ENCODE results near the gene SLC16A9.
A peak's percentile ranks its signal among the peaks of the same experiment; 100 is the strongest.

SLC16A9 gene

DNA sequence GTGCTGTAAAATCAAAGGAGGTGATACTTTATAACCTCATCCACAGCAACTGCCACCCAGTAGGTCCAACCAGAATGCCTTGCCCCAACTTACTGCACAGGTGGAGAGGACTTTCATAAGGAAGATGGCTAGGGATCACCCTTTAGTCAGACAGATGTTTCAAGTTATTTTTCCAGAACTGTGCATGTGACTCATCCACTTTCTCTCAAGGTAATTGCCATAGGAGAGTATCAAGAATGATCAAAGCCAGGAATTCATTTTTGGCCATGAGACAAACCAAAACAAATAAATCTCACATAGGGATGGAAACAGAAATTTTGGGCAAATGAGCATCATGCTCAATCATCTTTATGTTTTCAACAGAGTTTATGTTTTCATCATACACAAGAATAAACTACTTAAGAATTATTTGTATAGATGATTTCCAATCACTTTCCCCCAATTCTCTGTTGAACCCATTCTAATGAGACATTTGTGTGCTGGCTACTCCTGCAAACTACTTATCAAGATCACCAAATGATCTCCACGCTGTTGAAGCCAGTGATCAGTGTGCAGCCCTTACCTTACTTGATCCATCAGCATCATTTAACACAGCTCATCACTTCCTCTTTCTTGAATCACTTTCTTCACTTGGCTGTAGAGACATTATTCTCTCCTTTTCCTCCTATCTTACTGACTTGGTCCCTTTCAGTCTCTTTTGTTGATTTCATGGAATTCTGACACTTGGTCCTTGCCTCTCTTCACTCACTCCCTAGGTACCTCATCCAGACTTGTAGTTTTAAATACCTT is 74.0 kb downstream of the SLC16A9 start:
- Mint-ChIP-seq H3K27ac (no peak overlapping the region), H3K9me3 (no peaks in the 10 kb centered on the region), H3K4me3 (no peak overlapping the region), H3K36me3 (ENCODE audit: low read depth) (no peaks in the 10 kb centered on the region), H3K4me1 (ENCODE audit: low read depth) (no peaks in the 10 kb centered on the region), H3K27me3 (peaks cover 7% of the 10 kb centered on the region)
- DNase-seq = no peak

DNA sequence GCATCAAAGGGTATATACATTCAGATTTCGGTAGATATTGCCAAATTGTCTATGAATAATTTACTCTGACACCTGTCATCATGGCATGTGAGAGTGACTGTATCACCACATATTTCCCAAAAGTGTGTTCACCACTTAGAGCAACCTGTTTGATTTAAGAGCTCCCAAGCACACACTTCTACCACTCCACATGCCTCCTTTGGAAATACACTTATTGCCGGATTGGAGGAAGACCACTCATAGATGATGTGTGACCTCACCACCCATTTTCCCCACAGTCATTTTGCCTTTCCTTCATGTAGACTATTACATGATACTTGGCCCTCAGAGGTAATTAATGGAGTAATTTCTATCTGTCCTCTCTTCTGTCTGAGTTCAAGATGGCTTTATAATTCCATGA is 75.5 kb downstream of the SLC16A9 start:
- no peak for DNase-seq
- Mint-ChIP-seq H3K27ac (no peak overlapping the region), H3K27me3 (peaks cover 11% of the 10 kb centered on the region), H3K4me3 (no peak overlapping the region), H3K9me3 (no peaks in the 10 kb centered on the region), H3K4me1 (ENCODE audit: low read depth) (no peaks in the 10 kb centered on the region), H3K36me3 (ENCODE audit: low read depth) (no peaks in the 10 kb centered on the region)

DNA sequence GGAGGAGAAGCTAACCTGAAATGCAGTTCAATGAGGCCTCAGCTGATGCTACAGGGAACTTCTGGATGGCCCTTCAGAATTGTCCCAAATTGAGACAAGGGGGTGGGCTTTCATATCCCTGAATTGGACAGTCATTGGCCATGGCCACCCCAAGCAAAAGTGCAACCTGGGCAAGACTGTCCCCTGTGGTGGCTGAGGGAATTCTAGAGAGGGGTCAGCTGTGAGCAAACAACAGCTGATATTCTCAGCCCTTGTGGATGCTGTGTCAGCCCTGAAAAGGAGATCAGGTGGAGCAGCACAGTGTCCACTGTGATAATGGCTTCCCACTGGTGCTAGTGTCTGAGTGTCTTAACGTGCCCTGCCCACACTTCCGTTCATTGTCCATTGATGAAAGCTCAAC is 76.6 kb downstream of the SLC16A9 start:
- H3K9me3 Mint-ChIP-seq = no peaks in the 10 kb centered on the region
- peaks cover 11% of the 10 kb centered on the region for H3K27me3 Mint-ChIP-seq

DNA sequence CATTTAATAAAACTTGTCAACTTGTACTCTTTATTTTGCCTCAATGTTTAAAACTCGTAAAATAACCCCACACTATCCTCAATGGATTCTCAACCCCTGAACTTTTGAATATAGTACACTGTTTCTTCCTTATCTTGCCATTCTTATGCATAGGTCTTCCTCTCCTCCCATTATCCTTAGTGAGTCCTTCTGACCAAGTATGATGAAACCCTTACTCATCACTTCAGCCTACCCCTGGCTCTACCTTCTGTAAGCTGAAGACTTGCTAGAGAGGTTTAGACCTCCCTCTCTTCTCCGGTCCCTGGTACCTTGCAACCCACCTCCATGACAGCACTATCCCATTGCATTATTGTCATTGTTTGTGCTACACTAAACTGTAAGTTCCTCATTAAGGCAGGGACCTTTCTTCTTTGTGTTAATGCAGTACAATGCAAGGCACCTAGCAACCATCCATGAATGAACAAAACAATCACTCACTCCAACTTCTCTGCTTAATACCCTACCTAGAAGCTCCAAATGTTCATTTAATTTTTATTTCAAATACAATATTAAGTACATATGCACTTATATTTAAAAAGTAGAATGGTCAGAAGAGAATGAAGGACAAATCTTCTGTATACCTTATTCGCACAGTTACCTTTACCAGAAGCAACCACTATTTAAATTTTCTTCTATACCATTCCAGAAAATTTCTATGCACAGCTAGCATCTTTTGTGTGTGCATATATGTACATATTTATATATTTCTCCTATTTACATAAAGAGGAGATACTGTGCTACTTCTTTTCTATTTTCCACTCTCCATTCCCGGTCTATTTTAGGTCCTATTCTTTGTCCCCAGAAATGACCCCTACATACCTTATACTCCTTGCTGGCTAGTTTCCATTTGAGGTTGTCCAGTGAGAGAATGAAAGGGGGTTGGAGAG is 77.5 kb downstream of the SLC16A9 start:
- no peak for DNase-seq
- Mint-ChIP-seq H3K36me3 (ENCODE audit: low read depth) (no peaks in the 10 kb centered on the region), H3K4me3 (no peak overlapping the region), H3K9me3 (no peaks in the 10 kb centered on the region), H3K27me3 (peaks cover 11% of the 10 kb centered on the region), H3K27ac (no peak overlapping the region), H3K4me1 (ENCODE audit: low read depth) (no peaks in the 10 kb centered on the region)

More for the DNA sequence above, 76.6 kb downstream of the SLC16A9 start:
- Mint-ChIP-seq H3K4me3 (no peak overlapping the region), H3K36me3 (ENCODE audit: low read depth) (no peaks in the 10 kb centered on the region), H3K4me1 (ENCODE audit: low read depth) (no peaks in the 10 kb centered on the region), H3K27ac (no peak overlapping the region)
- DNase-seq = no peak

DNA sequence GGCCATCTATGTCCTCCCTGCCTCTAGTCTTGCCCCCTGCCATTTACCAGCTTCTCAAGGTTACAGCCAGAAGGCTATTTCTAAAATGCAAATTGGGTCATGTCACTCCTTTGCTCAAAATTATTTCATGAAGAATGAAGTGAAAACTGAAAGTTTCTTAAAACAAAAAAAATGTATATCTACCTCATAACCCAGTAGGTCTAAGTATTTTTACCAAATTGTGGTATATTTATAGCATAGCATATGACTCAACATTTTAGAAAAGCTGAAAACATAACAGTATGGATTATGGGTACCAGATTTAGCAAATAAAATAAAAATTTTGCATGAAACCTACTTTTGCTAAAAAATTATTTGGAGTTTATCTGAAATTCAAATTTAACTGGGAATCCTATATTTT is 78.4 kb downstream of the SLC16A9 start:
- H3K4me3 Mint-ChIP-seq = no peak overlapping the region
- no peaks in the 10 kb centered on the region for H3K36me3 Mint-ChIP-seq (ENCODE audit: low read depth)
- no peak for DNase-seq
- H3K27me3 Mint-ChIP-seq = peaks cover 11% of the 10 kb centered on the region
- H3K9me3 Mint-ChIP-seq = no peaks in the 10 kb centered on the region
- no peaks in the 10 kb centered on the region for H3K4me1 Mint-ChIP-seq (ENCODE audit: low read depth)
- H3K27ac Mint-ChIP-seq = no peak overlapping the region

DNA sequence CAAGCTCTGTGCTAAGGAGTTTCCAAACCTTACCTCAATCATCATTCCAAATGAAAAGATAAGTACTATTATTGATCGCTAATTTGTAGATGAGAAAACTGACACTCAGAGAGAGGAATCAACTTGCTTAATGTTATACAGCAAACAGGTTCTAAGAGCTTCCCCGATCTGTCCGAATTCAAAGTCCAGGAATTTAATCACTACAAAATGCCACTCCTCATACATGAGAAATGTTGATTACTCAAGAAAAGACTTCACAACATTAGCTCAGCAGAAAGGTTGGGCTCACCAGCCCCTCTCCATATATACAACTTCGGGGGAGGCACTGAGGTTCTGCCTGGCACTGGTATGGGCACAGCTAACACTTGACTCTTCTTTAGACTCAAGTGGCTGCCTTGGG is 80.7 kb downstream of the SLC16A9 start:
- no peak overlapping the region for H3K27ac Mint-ChIP-seq
- no peaks in the 10 kb centered on the region for H3K9me3 Mint-ChIP-seq
- DNase-seq = no peak
- H3K27me3 Mint-ChIP-seq = peaks cover 11% of the 10 kb centered on the region
- H3K36me3 Mint-ChIP-seq (ENCODE audit: low read depth) = no peaks in the 10 kb centered on the region
- H3K4me1 Mint-ChIP-seq (ENCODE audit: low read depth) = peaks cover 2% of the 10 kb centered on the region
- no peak overlapping the region for H3K4me3 Mint-ChIP-seq

DNA sequence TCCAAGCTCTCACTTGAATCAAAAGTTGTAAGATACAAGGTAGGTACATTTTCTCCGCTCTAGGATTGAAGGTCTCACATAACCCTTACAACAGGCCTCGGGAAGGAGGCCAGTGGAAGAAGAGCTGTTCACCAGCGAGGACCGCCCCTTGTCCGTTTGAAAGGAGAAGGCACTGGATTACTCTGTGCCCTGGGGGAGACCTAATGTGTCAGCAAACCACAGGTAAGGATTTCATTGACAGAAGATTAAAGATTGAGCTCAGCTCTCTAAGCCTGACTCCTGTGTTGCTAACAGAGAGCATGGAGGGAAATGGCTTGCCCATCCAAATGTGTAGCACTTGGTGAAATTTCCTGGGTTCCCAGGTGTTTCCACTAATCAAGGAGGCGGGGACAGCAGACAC is 81.2 kb downstream of the SLC16A9 start:
- Mint-ChIP-seq H3K9me3 (no peaks in the 10 kb centered on the region), H3K36me3 (ENCODE audit: low read depth) (no peaks in the 10 kb centered on the region), H3K27ac (no peak overlapping the region), H3K27me3 (peaks cover 11% of the 10 kb centered on the region), H3K4me1 (ENCODE audit: low read depth) (peaks cover 2% of the 10 kb centered on the region), H3K4me3 (no peak overlapping the region)
- DNase-seq = no peak

DNA sequence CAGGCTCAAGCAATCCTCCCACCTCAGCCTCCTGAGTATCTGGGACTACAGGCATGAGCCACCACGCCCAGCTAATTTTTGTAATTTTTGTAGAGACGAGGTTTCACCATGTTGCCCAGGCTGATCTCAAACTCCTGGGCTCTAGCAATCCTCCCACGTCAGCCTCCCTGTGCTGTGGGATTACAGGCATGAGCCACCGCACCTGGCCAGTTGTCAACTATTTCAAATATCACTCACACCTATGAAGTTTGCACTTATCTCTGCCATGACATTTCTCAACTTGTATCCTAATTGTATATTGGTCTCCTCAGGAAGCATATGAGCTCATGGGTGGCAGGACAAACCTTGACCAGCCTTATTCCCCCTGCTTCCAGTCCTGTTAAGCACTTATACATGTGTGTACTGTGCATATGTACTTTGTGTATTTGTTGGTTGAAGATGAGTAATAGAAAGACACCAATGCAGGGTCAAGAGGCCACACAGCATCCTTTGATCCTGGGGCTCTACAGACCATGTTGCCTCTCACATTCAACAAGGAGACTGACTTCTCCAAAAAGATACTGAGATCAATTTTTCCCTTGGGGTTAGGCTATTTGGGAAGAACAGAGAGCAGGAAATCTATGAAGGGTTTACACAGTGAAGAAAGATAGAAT is 82.2 kb downstream of the SLC16A9 start:
- no peaks in the 10 kb centered on the region for H3K36me3 Mint-ChIP-seq (ENCODE audit: low read depth)
- DNase-seq = no peak
- peaks cover 2% of the 10 kb centered on the region for H3K4me1 Mint-ChIP-seq (ENCODE audit: low read depth)
- no peaks in the 10 kb centered on the region for H3K9me3 Mint-ChIP-seq
- no peak overlapping the region for H3K4me3 Mint-ChIP-seq
- no peak overlapping the region for H3K27ac Mint-ChIP-seq
- peaks cover 8% of the 10 kb centered on the region for H3K27me3 Mint-ChIP-seq

DNA sequence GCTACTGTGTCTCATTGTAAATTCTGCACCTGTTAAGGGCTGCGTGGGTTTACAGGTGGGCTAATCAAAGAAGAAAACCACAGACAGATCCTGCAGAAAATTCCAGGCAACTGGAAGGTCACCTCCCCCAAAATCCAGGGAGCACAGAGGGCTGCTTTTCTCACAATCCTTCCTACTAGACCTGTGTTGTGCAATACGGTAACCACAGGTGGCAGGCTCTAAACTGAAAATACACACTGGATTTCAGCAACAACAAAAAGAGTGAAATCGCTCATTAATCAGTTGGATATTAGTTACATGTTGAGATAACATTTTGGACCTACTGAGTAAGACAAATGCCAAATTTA is 83.2 kb downstream of the SLC16A9 start:
- no peaks in the 10 kb centered on the region for H3K9me3 Mint-ChIP-seq
- H3K4me1 Mint-ChIP-seq (ENCODE audit: low read depth) = peaks cover 2% of the 10 kb centered on the region
- no peak for DNase-seq
- H3K27ac Mint-ChIP-seq = no peak overlapping the region
- H3K27me3 Mint-ChIP-seq = peaks cover 8% of the 10 kb centered on the region
- no peak overlapping the region for H3K4me3 Mint-ChIP-seq
- H3K36me3 Mint-ChIP-seq (ENCODE audit: low read depth) = no peaks in the 10 kb centered on the region

DNA sequence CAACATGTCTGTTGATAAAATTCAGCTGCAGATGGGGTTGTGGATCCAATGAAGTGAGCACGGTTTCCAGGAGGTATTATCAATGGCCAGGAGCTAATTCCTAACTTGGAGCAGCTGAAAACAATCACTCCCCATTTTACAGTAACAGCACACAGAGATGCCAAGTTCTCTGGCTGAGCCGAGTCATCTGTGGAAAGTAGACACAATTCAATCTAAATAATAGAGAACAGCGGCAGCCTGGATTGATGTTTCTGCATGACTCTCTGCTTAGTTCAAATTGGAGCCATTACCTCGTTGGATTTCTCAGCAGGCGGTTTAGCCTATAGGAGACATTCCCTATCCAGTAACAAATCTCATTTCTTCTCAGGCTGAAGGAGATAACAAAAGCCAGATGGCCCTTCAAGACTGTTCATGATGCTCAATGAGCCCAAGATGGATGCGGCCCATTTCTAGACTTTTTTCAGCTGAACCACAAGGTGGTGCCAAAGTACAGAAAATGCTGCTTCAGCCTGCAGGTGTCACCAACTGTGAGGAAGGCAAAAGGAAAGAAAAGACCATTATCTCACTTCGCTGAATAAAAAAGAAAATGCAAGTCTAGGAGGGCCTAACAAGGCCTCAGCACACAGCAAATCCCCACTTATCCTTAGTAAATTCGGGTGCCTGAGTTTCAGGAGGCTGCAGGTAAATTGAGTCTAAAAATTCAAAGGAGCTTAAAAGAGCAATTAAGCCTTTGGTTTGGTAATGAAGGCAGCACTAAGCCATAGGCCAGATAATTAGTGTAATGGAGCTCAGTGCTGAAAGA is 83.7 kb downstream of the SLC16A9 start:
- no peaks in the 10 kb centered on the region for H3K36me3 Mint-ChIP-seq (ENCODE audit: low read depth)
- DNase-seq = peak; percentile 37
- H3K4me1 Mint-ChIP-seq (ENCODE audit: low read depth) = peaks cover 2% of the 10 kb centered on the region
- no peak overlapping the region for H3K4me3 Mint-ChIP-seq
- H3K27me3 Mint-ChIP-seq = peaks cover 5% of the 10 kb centered on the region
- H3K27ac Mint-ChIP-seq = no peak overlapping the region
- no peaks in the 10 kb centered on the region for H3K9me3 Mint-ChIP-seq

DNA sequence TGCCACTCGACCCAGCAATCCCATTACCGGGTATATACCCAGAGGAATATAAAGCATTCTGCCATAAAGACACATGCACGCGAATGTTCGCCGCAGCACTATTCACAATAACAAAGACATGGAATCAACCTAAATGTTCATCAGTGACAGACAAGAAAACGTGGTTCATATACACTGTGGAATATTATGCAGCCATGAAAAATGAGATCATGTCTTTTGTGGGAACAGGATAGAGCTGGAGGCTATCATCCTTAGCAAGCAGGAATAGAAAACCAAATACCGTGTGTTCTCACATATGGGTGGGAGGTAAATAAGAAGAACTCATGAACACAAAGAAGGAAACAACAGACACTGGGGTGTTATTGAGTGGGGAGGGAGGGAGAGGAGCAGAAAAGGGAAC is 84.7 kb downstream of the SLC16A9 start:
- DNase-seq = no peak
- no peak overlapping the region for H3K27ac Mint-ChIP-seq

DNA sequence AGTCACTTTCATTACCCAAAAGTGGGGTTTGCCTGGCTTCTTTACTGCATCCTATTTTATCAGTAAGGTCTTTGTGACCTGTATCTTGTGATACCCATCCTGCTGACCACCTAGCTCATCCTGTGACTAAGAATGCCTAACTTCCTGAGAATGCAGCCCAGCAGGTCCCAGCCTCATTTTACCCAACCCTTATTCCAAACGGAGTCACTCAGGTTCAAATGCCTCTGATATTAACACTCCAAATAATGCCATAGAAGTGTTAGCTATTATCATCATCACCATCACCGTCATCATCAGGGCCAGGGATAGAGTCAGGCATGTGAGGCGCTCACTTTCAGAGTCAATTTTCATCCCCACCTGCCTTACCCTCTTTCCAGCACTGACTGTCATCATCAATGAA is 85.5 kb downstream of the SLC16A9 start:
- no peaks in the 10 kb centered on the region for H3K36me3 Mint-ChIP-seq (ENCODE audit: low read depth)
- H3K9me3 Mint-ChIP-seq = no peaks in the 10 kb centered on the region
- no peaks in the 10 kb centered on the region for H3K27me3 Mint-ChIP-seq
- no peak for DNase-seq
- peaks cover 2% of the 10 kb centered on the region for H3K4me1 Mint-ChIP-seq (ENCODE audit: low read depth)
- no peak overlapping the region for H3K4me3 Mint-ChIP-seq
- no peak overlapping the region for H3K27ac Mint-ChIP-seq

More for the DNA sequence above, 84.7 kb downstream of the SLC16A9 start:
- Mint-ChIP-seq H3K36me3 (ENCODE audit: low read depth) (no peaks in the 10 kb centered on the region), H3K4me3 (no peak overlapping the region), H3K4me1 (ENCODE audit: low read depth) (peaks cover 2% of the 10 kb centered on the region), H3K27me3 (peaks cover 3% of the 10 kb centered on the region), H3K9me3 (no peaks in the 10 kb centered on the region)

DNA sequence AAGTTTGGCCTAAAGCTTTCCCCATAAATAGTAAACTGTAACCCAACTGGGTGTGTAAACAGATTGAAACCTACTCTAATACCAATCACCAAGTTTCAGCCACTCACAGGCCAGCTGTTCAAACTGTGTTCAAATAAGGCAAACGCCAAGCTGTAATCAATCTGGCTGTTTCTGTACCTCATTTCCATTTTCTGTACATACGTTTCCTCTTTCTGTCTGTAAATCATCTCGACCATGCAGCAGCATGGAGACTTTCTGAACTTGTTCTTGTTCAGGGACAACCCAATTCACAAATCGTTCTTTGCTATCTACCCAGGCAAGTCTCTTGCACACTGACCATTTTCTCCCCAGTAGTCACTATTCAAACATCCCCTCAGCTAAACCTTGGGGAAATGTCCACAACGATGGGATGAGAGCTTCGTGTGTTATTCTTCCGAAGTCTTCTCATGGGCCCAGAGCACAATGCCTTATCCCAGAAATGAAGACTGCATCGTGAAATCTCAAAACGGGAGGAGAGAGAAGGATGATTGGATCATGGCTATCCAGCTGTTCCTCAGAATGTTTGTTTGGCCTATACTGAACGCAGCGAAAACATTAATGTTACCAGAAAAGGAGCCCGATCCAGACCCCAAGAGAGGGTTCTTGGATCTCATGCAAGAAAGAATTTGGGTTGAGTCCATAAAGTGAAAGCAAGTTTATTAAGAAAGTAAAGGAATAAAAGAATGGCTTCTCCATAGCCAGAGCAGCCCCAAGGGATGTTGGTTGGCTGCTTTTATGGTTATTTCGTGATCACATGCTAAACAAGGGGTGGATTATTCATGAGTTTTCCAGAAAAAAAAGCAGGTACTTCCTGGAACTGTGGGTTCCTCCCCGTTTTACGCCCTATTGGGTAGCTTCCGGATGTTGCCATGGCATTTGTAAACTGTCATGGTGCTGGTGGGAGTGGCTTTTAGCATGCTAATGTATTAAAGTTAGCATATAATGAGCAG is 86.2 kb downstream of the SLC16A9 start:
- Mint-ChIP-seq H3K4me3 (no peak overlapping the region), H3K27me3 (no peaks in the 10 kb centered on the region), H3K9me3 (no peaks in the 10 kb centered on the region), H3K36me3 (ENCODE audit: low read depth) (no peaks in the 10 kb centered on the region), H3K4me1 (ENCODE audit: low read depth) (peaks cover 2% of the 10 kb centered on the region), H3K27ac (no peak overlapping the region)
- DNase-seq = no peak
